GM19452 (cell line): ENCODE results near the gene LRRC10B.
"Not testable (repeated sequence)": the region's sequence is repeated elsewhere in the genome, so short reads cannot be mapped to it uniquely, and the experiment has no call there.

ENCODE experiments used
- ATAC-seq: cut with Tn5 transposase; IDR thresholded peaks from one replicate; pipeline ENCODE4 v1.9.1; 2021; ENCODE audit not compliant: unreplicated experiment

LRRC10B gene

GRCh38 chr11:61507962-61508861 is at the start of gene LRRC10B:
LRRC10B (plus strand) TSS chr11:61508749; CDS start chr11:61508999, 250 bp downstream.
- no peak for ATAC-seq

GRCh38 chr11:61460474-61460881 is 48.1 kb upstream of the LRRC10B start:
- no peak for ATAC-seq

- no peak for ATAC-seq
These were observed 47.6 kb upstream of the LRRC10B start for GRCh38 chr11:61460986-61461385.

- ATAC-seq: not testable (repeated sequence)
These were observed 40.9 kb upstream of the LRRC10B start for GRCh38 chr11:61467602-61468001.

GRCh38 chr11:61468002-61468401 is 40.5 kb upstream of the LRRC10B start:
- no peak for ATAC-seq

GRCh38 chr11:61472282-61472681 is 36.3 kb upstream of the LRRC10B start:
- no peak for ATAC-seq

GRCh38 chr11:61472868-61473267 is 35.7 kb upstream of the LRRC10B start:
- no peak for ATAC-seq

GRCh38 chr11:61473370-61474012 is 35.1 kb upstream of the LRRC10B start:
- ATAC-seq: no peak

- no peak for ATAC-seq
These were observed 34.4 kb upstream of the LRRC10B start for GRCh38 chr11:61474013-61474643.

- ATAC-seq: no peak
These were observed 33.1 kb upstream of the LRRC10B start for GRCh38 chr11:61475433-61475832.

GRCh38 chr11:61476371-61476770 is 32.2 kb upstream of the LRRC10B start:
- ATAC-seq: no peak

GRCh38 chr11:61477126-61477525 is 31.4 kb upstream of the LRRC10B start:
- ATAC-seq: no peak

- ATAC-seq: no peak
These were observed 30.8 kb upstream of the LRRC10B start for GRCh38 chr11:61477727-61478148.

- not testable (repeated sequence) for ATAC-seq
These were observed 29.0 kb upstream of the LRRC10B start for GRCh38 chr11:61479360-61480058.

- ATAC-seq: no peak
These were observed 28.1 kb upstream of the LRRC10B start for GRCh38 chr11:61480261-61480993.

- ATAC-seq: no peak
These were observed 27.6 kb upstream of the LRRC10B start for GRCh38 chr11:61480994-61481335.

- no peak for ATAC-seq
These were observed 26.7 kb upstream of the LRRC10B start for GRCh38 chr11:61481806-61482205.

- ATAC-seq: no peak
These were observed 26.0 kb upstream of the LRRC10B start for GRCh38 chr11:61482513-61482912.

- ATAC-seq: no peak
These were observed 24.0 kb upstream of the LRRC10B start for GRCh38 chr11:61484541-61484940.

- no peak for ATAC-seq
These were observed 23.5 kb upstream of the LRRC10B start for GRCh38 chr11:61485080-61485479.
